HFFc6 (cell line): Measurements from ENCODE around the gene C9orf85. TPM values are rescaled to one million over a fixed set of nuclear protein-coding genes. Genes with fewer than 3 reads are reported as not detected.

ENCODE experiments used
- DNase-seq: peaks from one replicate; pipeline ENCODE4 v3.0.0-alpha.2; 2018
- H3K27ac Mint-ChIP-seq: 2 replicates; pipeline ENCODE4 v1.8.0; 2020; ENCODE audit warnings: mild to moderate bottlenecking, mixed read lengths
- H3K27me3 Mint-ChIP-seq: 2 replicates; pipeline ENCODE4 v1.8.0; 2021; ENCODE audit warnings: mild to moderate bottlenecking, moderate library complexity, mixed read lengths; ENCODE audit not compliant: insufficient read depth
- H3K36me3 Mint-ChIP-seq: 2 replicates; pipeline ENCODE4 v1.8.0; 2021; ENCODE audit warnings: low read depth, mixed read lengths
- H3K4me1 Mint-ChIP-seq: 2 replicates; pipeline ENCODE4 v1.8.0; 2020; ENCODE audit warnings: low read depth, mixed read lengths
- H3K4me3 Mint-ChIP-seq: 2 replicates; pipeline ENCODE4 v1.8.0; 2020; ENCODE audit warnings: mild to moderate bottlenecking, moderate library complexity, mixed read lengths
- H3K9me3 Mint-ChIP-seq: 2 replicates; pipeline ENCODE4 v1.8.0; 2020; ENCODE audit warnings: mild to moderate bottlenecking, mixed read lengths
- CTCF ChIP-seq: fragments of 200-600 bp; sonication (generic); IDR thresholded peaks from 2 replicates; pipeline ENCODE4 v1.5.0; 2021; ENCODE audit warnings: antibody characterized with exemption, mild to moderate bottlenecking
- total RNA-seq, 6 experiments: library from RNA; stranded (reverse); fragmentation: NEBNext Ultra II Directional; extraction: Animal tissue kit (Norgen Biotek cat#: 25700); gene quantifications; 2 replicates in 1 of 6; 3 replicates in 5 of 6; pipeline ENCODE4 v1.2.3, GENCODE V29; 2021

C9orf85 gene
- total RNA-seq, 6 experiments from 2014 or later = 14.1 to 17.9 (median 15.2) TPM

GRCh38 chr9:71916834-71917534 lies 5.5 kb downstream of the C9orf85 start:
- no peak overlapping the region for H3K4me3 Mint-ChIP-seq
- no peaks in the 10 kb centered on the region for H3K9me3 Mint-ChIP-seq
- no peaks in the 10 kb centered on the region for H3K27me3 Mint-ChIP-seq
- H3K27ac Mint-ChIP-seq = no peak overlapping the region
- DNase-seq = no peak
- TF ChIP-seq CTCF = no peak
- H3K36me3 Mint-ChIP-seq = peaks cover 12% of the 10 kb centered on the region
- H3K4me1 Mint-ChIP-seq = peaks cover 47% of the 10 kb centered on the region

- Mint-ChIP-seq H3K27me3 (no peaks in the 10 kb centered on the region), H3K27ac (no peak overlapping the region), H3K4me1 (peaks cover 46% of the 10 kb centered on the region), H3K4me3 (no peak overlapping the region), H3K36me3 (peaks cover 20% of the 10 kb centered on the region), H3K9me3 (no peaks in the 10 kb centered on the region)
- DNase-seq = no peak
- no peak for TF ChIP-seq CTCF
Measured at GRCh38 chr9:71918419-71918818, 7.0 kb downstream of the C9orf85 start.

GRCh38 chr9:71920456-71921189 lies 9.2 kb downstream of the C9orf85 start:
- H3K27me3 Mint-ChIP-seq = no peaks in the 10 kb centered on the region
- H3K9me3 Mint-ChIP-seq = no peaks in the 10 kb centered on the region
- peaks cover 44% of the 10 kb centered on the region for H3K4me1 Mint-ChIP-seq
- H3K4me3 Mint-ChIP-seq = no peak overlapping the region
- peak overlapping the region; percentile 38; the same call in 1 of the 2 replicates for H3K27ac Mint-ChIP-seq
- no peak for DNase-seq
- H3K36me3 Mint-ChIP-seq = peaks cover 24% of the 10 kb centered on the region
- no peak for TF ChIP-seq CTCF

- no peak for DNase-seq
- peaks cover 45% of the 10 kb centered on the region for H3K4me1 Mint-ChIP-seq
- peaks cover 24% of the 10 kb centered on the region for H3K36me3 Mint-ChIP-seq
- H3K27ac Mint-ChIP-seq = peak overlapping the region; percentile 35; the same call in 1 of the 2 replicates
- H3K27me3 Mint-ChIP-seq = no peaks in the 10 kb centered on the region
- no peak overlapping the region for H3K4me3 Mint-ChIP-seq
- no peak for TF ChIP-seq CTCF
- H3K9me3 Mint-ChIP-seq = no peaks in the 10 kb centered on the region
Measured at GRCh38 chr9:71921190-71921814, 9.9 kb downstream of the C9orf85 start.

GRCh38 chr9:71924576-71924975 lies 13.1 kb downstream of the C9orf85 start:
- Mint-ChIP-seq H3K27ac (no peak overlapping the region), H3K4me3 (no peak overlapping the region), H3K9me3 (no peaks in the 10 kb centered on the region)

More at GRCh38 chr9:71924576-71924975, 13.1 kb downstream of the C9orf85 start:
- H3K4me1 Mint-ChIP-seq = peaks cover 69% of the 10 kb centered on the region
- H3K36me3 Mint-ChIP-seq = peaks cover 24% of the 10 kb centered on the region
- H3K27me3 Mint-ChIP-seq = no peaks in the 10 kb centered on the region
- no peak for TF ChIP-seq CTCF
- DNase-seq = no peak
